Fibroblast of villous mesenchyme (primary cell): Measurements from ENCODE around the gene ODF2. TPM values are rescaled to one million over a fixed set of nuclear protein-coding genes. Genes with fewer than 3 reads are reported as not detected.
A peak's percentile ranks its signal among the peaks of the same experiment; 100 is the strongest.

Experiments
- DNase-seq: peaks from one replicate; pipeline ENCODE4 v3.0.0-alpha.2; 2010; ENCODE audit warnings: low read depth
- H3K4me3 ChIP-seq: 2 replicates; pipeline ENCODE4 v1.5.1; 2011; ENCODE audit warnings: low read depth, mild to moderate bottlenecking, low read length
- CTCF ChIP-seq: IDR thresholded peaks from 2 replicates; pipeline ENCODE4 v1.5.1; 2012; ENCODE audit warnings: low read depth, mild to moderate bottlenecking, low read length; ENCODE audit not compliant: insufficient read depth
- total RNA-seq: library from RNA; depleted of rRNA; stranded (reverse); fragments of >200 nt; gene quantifications from 2 replicates; pipeline ENCODE4 v1.2.3, GENCODE V29; 2012

Gene ODF2
- total RNA-seq, 1 donor, result 44.5 TPM

- DNase-seq, result no peak
- no peak for TF ChIP-seq CTCF
Measured at GRCh38 chr9:128494746-128495129, 38.9 kb downstream of the ODF2 start.

GRCh38 chr9:128495296-128495695, 39.5 kb downstream of the ODF2 start:
- DNase-seq, result no peak
- no peak for TF ChIP-seq CTCF
- no peak overlapping the region for H3K4me3 ChIP-seq

More at GRCh38 chr9:128494746-128495129, 38.9 kb downstream of the ODF2 start:
- H3K4me3 ChIP-seq, result no peak overlapping the region

- no peak for DNase-seq
- TF ChIP-seq CTCF, result no peak
- no peak overlapping the region for H3K4me3 ChIP-seq
Measured at GRCh38 chr9:128495804-128496417, 40.1 kb downstream of the ODF2 start.

GRCh38 chr9:128497824-128498610, 42.2 kb downstream of the ODF2 start:
- no peak overlapping the region for H3K4me3 ChIP-seq
- TF ChIP-seq CTCF, result no peak
- DNase-seq, result no peak

DNA sequence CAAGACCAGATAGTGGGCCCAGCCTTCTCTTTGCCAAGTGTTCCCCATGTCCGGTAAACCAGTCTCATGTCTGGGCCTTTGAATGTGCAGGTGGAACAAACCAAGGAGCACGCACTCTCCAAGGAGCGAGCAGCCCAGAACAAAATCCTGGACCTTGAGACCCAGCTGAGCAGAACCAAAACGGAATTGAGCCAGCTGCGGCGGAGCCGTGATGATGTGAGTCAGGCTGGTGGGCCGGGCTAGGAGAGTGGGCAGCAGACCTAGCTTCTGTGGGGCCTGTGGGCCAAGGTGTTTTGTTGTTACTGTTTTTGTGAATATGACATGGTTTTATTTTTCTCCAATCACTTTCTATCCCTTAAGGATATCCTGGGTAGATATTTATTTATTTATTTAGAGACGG, 43.1 kb downstream of the ODF2 start:
- DNase-seq, result no peak
- no peak overlapping the region for H3K4me3 ChIP-seq
- no peak for TF ChIP-seq CTCF

DNA sequence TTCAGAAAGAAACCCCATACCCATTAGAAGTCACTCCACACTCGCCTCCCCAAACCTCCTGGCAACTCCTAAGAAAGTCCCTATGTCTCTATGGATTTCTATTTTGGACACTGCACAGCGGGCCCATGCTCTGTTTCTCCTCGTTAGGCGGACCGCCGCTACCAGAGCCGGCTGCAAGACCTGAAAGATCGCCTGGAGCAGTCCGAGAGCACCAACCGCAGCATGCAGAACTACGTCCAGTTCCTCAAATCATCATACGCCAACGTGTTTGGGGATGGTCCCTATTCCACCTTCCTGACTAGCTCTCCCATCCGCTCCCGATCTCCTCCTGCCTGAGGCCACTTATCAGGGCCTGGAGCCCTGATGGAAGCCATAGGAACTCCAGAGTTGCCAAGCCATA, 44.1 kb downstream of the ODF2 start:
- no peak for TF ChIP-seq CTCF
- DNase-seq, result no peak
- H3K4me3 ChIP-seq, result no peak overlapping the region

GRCh38 chr9:128503415-128503825, 47.6 kb downstream of the ODF2 start:
- DNase-seq, result peak; percentile 96
- H3K4me3 ChIP-seq, result peak overlapping the region; percentile 97
